TTC549 (cell line): ENCODE results near the gene LAMA4.

Experiments
- FAIRE-seq: peaks from 2 replicates; lab custom pipeline; 2012; peaks lifted over from hg19 to GRCh38; lab: Jason Lieb, UNC

LAMA4 gene

GRCh38 chr6:112085286-112086065, 168.9 kb downstream of the LAMA4 start:
- no peak for FAIRE-seq

GRCh38 chr6:112081569-112081968, 172.8 kb downstream of the LAMA4 start:
- FAIRE-seq, result no peak

- FAIRE-seq, result no peak
Observed at GRCh38 chr6:112066606-112067005, 187.8 kb downstream of the LAMA4 start.

- FAIRE-seq, result no peak
Observed at GRCh38 chr6:112065426-112065986, 188.9 kb downstream of the LAMA4 start.

GRCh38 chr6:112062966-112063365, 191.4 kb downstream of the LAMA4 start:
- FAIRE-seq, result no peak

GRCh38 chr6:112061605-112062004, 192.8 kb downstream of the LAMA4 start:
- FAIRE-seq, result no peak
